WI38 (cell line): ENCODE measurements around the gene RPL21.

ENCODE experiments used
- H3K4me3 ChIP-seq: 2 replicates; pipeline ENCODE4 v1.5.1; 2011; ENCODE audit warnings: low read depth, mild to moderate bottlenecking, control low read depth, low read length
- TF ChIP-seq, protein P1 (sequence below): IDR thresholded peaks from 2 replicates; pipeline ENCODE4 v1.5.1; 2012; ENCODE audit warnings: low read depth, mild to moderate bottlenecking, control low read depth, low read length

The RPL21 gene

DNA sequence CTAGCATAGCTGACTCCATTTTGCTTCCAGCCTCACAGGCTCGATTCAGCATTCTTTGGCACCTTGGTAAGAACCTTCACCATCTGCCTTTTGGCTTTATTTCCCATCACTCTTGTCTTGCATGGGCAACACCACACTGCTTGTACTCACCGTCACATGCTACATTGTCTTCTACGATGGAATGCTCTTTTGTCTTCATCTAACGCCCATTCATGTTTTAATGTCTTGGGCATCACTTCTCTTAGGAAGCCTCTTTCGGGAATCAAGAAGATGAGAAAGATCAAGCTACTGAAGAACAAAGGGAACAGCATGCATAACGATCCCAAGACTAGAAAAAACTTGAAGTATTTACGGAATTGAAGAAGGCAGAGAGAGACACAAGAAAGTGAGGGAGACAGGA, 5.7 kb upstream of the RPL21 start:
- H3K4me3 ChIP-seq = no peak overlapping the region
- TF ChIP-seq, protein P1, sequence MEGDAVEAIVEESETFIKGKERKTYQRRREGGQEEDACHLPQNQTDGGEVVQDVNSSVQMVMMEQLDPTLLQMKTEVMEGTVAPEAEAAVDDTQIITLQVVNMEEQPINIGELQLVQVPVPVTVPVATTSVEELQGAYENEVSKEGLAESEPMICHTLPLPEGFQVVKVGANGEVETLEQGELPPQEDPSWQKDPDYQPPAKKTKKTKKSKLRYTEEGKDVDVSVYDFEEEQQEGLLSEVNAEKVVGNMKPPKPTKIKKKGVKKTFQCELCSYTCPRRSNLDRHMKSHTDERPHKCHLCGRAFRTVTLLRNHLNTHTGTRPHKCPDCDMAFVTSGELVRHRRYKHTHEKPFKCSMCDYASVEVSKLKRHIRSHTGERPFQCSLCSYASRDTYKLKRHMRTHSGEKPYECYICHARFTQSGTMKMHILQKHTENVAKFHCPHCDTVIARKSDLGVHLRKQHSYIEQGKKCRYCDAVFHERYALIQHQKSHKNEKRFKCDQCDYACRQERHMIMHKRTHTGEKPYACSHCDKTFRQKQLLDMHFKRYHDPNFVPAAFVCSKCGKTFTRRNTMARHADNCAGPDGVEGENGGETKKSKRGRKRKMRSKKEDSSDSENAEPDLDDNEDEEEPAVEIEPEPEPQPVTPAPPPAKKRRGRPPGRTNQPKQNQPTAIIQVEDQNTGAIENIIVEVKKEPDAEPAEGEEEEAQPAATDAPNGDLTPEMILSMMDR = no peak

DNA sequence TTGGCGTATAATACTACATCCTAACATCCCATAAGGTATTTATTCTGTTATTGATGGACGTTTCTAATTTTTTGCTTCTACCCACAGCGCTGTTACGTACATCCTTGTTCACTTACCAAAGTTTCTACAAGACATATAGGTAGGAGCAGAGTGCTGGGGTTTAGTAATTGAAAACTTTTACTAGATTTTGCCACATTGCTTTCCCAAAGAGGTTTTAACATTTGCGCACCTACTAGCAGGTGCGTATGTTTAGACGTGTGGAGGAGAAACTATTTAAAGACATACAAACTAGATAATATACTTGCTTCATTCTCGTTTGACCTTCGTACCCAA, 559 bp upstream of the RPL21 start:
- peak overlapping the region; percentile 85 for H3K4me3 ChIP-seq
- TF ChIP-seq, protein P1 = no peak

DNA sequence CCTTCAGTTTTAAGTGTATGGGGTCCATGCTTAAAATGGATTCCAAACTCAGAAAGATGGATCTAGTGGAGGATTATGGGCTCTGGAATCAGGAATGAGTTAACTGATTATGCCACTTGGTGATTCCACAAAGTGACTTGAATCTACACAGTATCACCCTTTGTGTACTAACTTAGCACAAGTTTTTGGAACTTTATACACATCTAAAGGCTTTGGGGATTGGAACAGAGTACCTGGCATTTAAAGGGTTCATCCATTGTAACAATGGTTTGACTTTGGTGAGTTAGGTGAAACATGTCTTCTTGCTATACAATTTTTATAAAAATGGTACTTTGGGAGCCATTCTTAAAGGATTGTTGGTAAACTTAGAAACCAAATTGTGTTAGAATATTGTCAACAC, 1.1 kb downstream of the RPL21 start:
- H3K4me3 ChIP-seq = peak overlapping the region; percentile 85
- TF ChIP-seq, protein P1 = no peak

DNA sequence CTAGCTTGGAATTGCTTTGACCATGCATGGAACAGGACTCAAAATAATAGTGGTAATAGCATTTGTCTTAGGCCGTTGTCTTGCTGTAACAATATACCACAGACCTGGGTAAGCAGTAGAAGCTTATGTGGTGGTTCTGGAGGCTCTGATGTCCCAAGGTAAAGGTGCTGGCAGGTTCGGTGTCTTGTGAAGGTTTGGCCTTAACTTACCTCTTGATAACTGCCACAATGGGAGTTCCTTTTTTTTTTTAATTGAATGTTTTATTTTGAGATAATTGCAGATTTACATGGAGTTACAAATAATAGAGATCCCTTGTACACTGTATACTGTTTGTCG, 5.8 kb downstream of the RPL21 start:
- H3K4me3 ChIP-seq = no peak overlapping the region
- TF ChIP-seq, protein P1 = no peak

DNA sequence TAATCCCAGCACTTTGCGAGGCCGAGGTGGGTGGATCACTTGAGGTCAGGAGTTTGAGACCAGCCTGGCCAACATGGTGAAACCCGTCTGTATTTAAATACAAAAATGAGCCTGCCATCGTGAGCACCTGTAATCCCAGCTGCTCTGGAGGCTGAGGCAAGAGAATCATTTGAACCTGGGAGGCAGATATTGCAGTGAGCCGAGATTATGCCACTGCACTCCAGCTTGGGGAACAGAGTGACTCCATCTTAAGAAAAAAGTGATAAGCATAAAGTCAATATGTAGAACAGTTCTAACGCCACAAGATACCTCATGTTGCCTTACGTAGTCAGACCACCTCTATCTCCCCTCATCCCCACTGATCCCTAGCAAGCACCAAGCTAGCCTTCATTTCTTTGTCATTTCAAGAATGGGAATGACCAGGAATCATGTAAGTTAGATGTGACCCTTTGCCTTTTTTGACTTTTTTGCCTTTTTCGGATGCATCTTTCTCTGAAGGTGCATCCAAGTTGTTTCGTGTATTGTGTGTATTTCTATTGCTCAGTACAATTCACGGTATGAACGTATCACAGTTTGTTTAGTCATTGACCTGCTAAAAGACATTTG, 6.4 kb downstream of the RPL21 start:
- H3K4me3 ChIP-seq = no peak overlapping the region
- TF ChIP-seq, protein P1 = no peak

DNA sequence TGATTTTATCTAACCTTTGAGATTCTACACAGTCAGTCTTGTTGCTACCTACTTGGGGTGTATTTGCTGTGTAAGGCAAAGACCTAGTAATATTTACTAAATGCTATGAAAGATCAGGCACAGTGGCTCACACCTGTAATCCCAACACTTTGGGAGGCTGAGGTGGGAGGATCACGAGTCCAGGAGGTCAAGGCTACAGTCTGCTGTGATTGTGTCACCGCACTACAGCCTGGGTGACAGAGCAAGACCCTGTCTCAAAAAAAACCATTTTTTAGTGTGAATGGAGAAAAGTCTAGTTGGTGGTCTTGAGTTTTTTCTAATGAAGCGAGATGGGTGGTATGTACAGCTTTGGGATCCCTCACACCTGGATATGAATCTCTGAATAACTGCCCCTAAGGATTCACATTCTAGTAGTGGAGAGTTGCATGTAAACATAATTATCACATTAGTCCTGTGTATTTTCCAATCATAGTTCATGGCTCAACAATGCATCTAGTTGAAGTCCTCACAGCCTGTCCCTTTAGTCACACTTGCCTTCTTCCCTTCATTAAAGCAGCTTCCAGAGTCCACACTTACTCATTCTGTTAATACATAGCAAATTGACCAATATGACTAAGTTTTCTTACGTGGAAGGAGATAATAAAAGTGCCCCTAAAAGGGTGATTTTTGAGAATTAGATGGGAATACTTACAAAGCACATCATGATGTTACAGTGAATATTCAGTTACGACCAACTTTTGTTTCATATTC, 7.5 kb downstream of the RPL21 start:
- TF ChIP-seq, protein P1 = no peak
- H3K4me3 ChIP-seq = no peak overlapping the region

DNA sequence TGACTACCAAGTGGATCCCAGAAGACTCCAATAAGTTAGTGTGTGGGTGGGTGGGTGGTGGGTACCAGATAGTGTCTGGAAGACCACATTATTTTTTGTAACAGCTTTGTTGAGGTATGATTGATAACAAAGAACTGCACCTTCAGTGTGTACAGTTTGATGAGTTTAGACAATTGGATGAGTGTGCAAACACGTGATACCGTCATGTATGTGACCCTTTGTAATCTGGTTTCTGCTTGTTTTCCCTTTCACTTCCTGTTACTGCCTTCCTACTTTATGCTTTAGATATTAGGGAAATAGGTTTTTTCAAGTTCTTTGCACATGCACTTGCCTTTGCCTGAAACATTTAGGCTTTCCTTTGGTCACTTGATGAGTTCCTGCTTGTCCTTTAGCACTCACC, 8.5 kb downstream of the RPL21 start:
- TF ChIP-seq, protein P1 = no peak
- H3K4me3 ChIP-seq = no peak overlapping the region
